Stimulated activated naive CD4-positive, alpha-beta T cell (primary cell): ENCODE measurements around the gene LRIG3.
"Not testable (repeated sequence)": the region's sequence is repeated elsewhere in the genome, so short reads cannot be mapped to it uniquely, and the experiment has no call there.

ENCODE experiments used
- DNase-seq, 6 experiments: peaks; one replicate each; lab custom pipeline; 2025; lab: John Stamatoyannopoulos, UW

The LRIG3 gene

DNA sequence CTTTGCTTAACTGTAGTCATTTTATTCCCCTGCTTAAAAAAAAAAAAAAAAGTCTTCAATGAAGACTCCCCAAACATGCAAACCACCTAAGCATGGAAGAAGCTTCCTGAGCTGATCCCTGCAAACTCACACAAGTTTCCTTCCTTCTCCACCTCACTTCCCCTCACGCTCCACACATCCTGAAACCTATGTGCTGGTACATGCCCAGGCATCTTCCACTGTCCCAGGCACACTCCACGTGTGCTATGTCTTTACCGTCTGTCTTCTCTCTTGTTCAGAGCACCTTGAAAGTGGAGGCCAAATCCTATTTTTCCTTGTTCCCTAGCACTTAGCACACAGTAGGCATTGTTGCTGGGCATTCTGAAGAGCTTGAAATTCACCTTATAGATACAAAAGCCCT lies 13.4 kb downstream of the LRIG3 start:
- DNase-seq = no peak

DNA sequence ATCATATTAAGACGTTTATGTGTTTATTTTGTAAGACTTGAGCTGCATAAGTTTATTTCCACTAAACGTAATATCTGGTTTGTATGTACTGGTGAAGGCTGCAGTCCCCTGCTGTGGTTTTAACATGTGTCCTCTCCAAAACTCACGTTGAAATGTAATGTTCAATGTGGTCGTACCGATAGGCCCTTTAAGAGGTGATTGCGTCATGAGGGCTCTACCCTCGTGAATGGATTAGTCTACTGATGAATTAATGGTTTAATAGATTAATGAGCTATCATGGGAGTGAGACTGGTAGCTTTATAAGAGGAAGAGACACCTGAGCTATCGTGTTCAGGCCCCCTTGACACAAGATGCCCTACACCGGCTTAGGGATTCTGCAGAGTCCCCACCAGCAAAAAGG lies 14.9 kb downstream of the LRIG3 start:
- no peak for DNase-seq

DNA sequence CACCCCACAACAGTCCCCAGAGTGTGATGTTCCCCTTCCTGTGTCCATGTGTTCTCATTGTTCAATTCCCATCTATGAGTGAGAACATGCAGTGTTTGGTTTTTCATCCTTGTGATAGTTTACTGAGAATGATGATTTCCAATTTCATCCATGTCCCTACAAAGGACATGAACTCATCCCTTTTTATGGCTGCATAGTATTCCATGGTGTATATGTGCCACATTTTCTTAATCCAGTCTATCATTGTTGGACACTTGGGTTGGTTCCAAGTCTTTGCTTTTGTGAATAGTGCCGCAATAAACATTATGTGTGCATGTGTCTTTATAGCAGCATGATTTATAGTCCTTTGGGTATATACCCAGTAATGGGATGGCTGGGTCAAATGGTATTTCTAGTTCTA lies 17.6 kb downstream of the LRIG3 start:
- DNase-seq = not testable (repeated sequence)

DNA sequence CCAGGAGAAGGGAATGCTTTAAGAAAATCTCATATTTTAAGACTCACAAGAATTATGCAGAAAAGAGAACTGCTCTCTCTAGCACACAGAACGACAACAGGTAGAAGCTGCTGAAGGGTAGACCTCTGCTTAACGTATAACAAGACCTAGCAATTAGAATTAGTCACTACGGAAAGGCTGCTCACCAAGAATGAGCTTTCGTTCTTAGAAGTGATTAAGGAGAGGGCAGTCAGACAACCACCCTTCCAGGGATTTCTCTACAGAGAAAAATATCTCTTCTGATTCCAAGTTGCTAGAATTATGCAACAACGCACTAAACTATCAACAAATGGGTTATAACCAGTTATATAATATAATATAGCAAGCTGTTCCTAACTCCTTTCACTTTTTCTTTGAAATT lies 18.6 kb downstream of the LRIG3 start:
- no peak for DNase-seq

DNA sequence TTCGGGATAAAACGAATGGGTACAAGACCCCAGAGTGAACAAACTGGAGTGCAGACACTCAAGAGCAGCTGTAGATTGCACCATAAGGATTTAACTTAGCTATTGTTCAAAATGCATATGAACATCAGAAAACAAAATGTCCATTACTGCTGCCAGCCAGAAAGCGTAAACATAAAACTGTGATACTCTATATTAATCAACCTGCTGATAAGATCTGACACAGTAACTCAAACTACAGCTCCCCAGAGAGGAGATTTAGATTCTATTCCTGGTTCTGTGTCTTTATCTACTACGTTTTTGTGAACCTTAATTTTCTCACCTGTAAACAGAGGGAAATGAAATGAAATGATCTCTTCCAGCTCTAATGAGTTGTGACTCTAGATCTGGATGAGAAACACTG lies 22.3 kb downstream of the LRIG3 start:
- no peak for DNase-seq

DNA sequence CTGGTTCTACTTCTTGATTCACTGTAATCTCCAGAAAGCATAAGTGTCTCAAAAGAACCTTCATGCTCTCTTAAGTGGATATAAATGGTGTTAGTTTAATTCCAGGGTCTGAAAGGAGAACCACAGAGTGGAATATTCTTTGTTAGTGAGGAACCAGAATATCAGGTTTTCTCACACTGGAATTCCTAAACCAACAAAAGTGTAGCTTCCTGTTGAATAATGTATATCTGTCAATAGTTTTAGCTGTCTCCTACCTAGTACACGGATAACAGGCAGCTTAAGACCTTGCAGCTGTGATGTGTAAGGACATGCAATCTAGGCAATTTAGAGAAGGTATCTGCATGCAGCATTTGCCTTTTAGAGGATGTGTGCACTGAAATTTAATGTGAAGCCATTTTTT lies 24.0 kb downstream of the LRIG3 start:
- DNase-seq = no peak

DNA sequence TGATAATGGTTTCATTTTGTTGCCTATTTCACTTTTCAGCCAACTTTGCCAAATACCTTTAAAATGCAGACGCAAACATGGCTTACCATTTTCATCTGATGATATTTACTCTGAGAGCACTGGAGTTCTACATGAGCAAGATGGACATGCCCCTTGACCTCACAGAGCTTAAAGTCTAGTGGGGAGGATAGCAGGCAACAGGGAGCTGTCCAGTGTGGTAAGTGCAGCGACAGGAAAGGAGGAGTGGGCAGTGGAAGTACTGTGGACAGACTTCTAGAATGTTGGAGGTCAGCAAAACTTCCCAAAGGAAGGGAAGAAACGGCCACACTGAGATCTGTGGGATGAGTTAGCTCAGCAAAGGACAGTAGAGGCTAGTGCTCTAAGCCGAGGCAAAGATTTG lies 25.3 kb downstream of the LRIG3 start:
- DNase-seq = no peak

DNA sequence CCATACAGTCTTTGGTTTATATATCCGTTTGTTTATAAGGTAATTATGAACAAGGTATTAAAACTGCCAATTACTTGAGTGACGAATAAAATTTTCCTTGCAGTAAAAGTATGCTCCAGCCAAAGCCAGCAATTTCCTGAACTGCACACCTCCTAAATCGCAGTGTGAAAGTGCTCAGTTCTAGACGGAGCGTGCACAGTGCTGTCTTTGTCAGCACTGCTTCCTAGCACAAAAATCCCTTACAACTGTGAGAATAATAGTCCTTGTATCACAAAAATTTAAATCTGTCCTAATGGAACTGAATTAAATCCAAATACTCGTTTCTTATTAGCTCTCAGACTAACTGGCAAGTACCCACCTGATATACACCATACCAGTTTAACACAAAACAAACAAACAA lies 26.3 kb downstream of the LRIG3 start:
- DNase-seq = no peak

DNA sequence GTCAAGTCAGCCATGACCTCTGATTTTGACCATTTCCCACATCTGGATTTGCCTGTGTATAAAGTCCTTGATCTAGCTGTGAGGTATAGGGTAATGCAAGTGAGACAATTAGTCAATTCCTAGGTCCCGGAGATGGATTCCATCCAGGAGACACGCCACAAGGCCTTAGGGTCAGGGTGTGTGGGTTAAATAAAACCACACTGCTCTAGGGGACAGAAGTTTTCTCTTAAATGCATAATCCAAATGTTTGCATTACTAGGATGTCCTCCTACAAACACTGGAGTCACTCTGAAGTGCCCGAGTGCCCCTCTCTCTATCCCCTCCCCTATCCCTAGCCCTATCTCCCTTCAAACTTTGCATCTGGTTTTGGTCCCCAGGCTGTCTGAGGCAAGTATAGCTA lies 26.8 kb downstream of the LRIG3 start:
- DNase-seq = no peak

DNA sequence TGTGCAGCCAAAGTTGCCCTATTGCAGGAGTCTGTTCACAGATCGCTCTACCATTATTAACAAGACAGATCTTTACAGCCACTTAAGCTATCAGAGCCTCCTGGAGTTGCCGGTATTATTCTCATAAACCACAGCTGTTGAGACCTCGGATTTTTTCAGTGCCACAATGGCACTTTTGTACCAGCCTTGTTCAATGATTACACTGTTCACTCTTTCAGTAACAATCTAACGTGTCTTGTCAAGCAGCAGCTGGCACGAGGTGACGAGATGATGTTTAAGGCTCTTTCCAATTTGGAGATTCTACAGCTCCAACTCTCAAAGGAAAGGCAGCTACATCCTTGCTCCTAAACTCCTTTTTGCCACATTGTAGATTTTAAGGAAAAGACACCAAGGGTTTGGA lies 30.7 kb downstream of the LRIG3 start:
- no peak for DNase-seq

DNA sequence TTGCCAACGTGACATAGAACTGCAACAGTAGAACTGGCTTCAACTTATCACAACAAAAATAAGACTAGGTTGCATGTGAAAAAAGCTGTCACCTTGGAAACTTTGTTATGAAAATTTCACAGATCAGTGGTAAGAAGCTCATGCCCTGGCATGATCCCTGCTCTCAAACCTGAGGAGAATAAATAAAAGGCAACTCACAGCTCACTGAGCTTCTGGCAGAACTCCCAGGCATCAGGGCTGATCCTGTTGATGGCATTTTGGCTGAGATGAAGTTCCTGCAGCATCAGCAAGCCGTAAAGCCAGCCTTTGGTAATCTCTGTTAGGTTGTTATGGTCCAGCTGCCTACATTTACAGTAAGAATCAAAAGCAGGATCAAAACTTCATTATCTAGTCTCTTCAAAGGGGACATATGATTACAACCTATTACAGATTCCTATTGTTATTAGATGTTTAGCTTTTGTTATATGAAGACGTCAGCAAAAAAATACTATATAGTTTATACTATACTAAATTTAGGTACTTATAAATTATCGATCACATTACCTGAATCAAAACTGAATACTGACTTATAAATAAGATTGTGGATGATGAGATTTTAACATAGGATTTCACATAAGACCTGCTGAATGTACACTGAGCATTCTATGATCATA lies 32.0 kb downstream of the LRIG3 start:
- no peak for DNase-seq

DNA sequence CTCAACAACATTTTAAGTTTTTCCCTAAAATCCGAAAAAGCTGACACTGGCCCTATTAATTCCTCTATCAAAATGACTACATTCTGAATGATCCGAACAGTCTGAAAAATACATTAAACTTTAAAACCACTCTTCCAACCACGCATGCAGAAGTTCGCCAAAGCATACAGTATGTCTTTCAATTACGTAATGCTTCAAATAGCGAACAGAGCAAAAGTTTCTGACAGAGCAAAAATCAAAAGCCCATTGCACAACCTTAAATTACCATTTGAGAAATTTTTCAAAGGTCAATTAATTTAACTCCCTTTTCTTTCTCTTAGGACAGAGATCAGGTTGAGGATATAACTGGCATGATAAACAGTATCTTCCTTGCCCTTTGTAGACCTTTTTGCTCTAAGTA lies 33.2 kb downstream of the LRIG3 start:
- DNase-seq = no peak

DNA sequence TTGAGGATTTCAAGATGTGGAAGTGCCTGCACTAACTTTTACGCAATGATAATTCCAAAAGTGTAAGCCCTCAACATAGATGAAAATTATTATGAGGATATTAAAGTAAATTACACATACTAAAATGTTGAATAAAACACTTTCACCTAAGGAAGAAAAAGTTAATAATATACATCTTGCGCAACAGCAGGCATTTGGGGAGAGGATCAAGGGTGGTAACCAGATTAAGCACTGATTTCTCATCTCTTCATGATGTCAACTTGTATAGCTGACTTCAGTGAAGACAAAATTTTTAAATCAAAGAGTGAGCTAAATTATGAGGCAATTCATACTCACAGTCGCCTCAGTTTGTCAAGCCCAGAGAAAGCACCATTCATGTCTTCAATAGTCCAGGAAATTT lies 33.8 kb downstream of the LRIG3 start:
- DNase-seq = no peak

DNA sequence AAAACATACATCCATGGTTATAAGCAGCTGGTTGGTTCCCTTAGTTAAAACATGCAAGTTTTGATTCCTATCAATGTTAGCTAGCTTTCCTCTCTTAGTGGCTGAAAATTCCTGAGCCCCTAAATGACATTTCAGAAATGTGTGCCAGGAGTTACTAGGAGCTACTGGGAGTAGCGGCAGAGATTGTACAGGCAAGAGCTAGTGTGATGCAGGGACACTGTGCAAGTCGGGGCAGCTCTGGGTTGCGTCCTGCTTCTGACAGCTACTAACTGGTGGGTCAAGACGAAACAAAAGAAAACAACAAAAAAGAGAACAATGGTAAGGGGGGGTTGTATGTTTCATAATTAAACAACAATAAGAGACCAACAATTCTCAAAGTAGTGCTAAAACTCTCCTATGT lies 35.4 kb downstream of the LRIG3 start:
- no peak for DNase-seq

DNA sequence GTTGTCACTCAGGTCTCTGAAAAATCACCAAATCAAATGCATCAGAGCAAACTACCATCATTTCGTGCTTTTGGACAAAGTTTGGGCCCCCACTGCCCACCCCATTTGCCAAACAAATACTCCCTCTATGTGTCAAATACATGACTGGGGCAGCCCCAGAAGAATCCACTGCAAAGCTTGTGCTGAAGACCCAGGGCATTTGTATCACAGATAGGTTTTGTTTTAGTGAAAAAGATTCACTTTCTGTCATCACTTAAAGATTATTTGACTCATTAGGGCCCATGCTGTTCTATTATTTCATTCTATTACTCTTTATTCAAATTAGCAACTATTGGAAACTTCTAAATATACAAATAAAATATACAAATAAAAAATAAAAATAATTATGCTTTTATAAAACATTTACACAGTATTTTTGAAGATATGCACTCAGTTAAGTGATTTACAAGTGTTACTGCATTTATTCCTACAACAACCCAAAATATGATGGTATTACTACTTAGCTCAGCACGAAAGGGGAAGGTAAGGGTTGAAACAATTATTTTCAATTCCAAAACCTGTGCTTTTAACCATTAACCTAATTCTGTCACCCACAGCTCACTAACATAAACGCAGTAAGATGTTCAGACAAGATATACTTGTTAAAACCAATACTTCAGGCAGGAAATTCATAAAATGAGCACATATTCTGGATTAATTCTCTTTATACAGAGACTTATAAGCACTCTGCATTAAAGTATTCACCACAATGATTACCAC lies 36.5 kb downstream of the LRIG3 start:
- peak in 1 of 6 experiments; percentile 1 for DNase-seq

DNA sequence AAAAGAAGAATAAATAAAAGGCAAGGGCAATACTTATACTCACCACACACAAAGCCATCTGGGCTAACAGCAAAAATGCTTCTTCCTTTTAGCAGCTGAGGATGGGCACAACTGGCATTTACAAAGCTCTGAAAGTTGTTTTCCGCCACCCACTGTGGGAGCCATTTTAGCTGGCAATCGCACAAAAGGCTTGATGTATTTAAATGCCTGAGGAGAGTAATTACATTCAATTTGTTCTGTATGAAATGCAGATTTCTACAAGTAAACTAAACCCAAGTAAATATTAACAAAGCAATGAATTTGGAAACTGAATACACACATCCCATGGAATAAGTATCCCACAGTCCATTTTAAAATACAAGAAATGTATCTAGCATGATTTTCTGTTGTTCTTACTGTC lies 37.5 kb downstream of the LRIG3 start:
- no peak for DNase-seq

DNA sequence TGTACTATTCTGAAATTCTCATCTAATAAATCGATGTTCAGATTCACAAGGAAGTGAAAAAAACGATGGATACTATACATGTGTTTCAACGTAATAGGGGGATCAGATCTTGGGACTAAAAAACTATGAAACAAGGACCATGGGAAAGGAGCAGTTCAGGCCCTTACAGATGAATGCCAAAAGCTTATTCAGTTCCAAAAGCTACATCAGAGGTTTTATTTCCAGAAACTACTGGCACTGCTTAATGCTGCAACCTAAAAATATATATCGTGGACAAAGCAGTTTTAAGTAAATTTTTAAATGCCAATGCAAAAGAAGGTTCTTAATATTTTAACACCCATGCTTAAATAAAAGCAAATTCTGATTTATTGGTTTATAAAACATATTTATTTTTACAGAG lies 38.5 kb downstream of the LRIG3 start:
- DNase-seq = no peak

DNA sequence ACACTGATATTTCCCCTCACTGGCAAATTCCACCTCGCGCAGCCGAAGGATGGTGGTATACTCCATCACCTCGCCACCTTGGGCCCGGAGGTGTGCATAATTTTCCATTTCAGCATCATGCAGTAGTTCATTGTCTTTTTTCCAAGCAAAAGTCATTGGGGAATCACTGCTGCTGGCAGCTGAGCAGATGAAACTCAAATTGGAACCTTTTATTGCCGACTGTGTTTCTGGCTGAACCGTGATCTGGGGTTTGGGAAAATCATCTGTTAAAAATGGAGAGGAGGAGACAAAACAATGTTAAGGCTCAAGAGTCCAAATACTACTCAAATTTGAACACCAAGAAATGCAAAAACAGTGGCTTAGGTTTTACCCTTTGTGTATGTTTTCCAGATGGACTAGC lies 39.7 kb downstream of the LRIG3 start:
- DNase-seq = no peak

DNA sequence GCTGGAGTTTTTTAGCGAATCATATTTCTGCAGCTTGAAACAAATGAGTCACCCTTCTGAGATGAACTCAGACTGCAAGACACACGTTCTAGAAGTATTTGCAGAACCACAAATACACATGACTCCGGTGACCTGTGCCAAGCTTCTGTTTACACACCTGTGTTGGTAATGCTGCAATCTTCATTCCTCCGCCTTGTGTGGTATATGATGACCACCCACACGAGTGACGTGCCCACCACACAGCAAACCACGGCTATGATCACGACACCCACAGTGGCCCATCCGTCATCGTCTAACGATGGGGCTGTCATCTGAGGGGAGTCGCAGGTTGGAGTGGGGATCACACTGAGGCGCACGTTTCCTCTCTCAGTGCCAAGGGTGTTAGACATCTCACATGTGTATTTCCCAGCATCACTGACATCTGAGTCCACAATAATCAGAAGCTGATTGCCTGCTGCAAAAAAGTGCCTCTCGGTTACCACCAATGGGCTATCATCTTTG lies 43.0 kb downstream of the LRIG3 start:
- DNase-seq = no peak

DNA sequence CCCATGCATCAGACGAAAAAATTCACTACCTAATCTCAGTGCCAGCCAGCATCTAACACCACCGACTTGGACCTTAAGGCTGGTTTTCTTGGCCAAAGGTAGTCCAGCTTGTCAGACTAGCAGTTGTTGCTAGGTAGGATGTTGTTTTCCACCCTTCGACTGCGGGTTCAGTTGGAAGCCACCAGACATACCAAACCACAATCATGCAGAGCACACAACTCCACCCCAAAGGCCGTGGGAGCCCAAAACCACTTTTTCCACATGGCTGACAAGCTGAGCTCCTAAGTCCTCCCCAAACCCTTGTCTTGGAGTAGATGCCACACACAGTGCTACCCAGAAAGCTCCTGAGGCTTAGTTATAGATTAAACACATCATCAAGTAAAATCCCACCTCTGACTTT lies 46.8 kb downstream of the LRIG3 start:
- no peak for DNase-seq

DNA sequence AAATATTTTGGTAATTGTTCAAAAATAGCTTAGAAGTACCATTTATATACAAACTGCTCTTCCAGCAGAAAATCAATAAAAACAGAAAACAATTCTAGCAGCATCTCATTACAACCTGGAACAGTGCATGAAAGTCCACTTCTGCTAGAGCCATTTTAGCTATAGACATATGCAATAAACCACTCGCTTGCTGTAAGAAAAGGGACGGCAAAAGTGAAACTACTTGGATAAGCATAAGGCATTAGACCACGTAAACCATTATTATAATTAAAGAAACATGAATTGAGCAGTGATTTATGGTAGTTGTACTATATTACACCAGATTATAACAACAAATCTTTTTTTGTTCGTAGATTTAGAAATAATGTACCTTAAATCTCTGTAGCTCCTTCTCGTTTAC lies 48.7 kb downstream of the LRIG3 start:
- no peak for DNase-seq

DNA sequence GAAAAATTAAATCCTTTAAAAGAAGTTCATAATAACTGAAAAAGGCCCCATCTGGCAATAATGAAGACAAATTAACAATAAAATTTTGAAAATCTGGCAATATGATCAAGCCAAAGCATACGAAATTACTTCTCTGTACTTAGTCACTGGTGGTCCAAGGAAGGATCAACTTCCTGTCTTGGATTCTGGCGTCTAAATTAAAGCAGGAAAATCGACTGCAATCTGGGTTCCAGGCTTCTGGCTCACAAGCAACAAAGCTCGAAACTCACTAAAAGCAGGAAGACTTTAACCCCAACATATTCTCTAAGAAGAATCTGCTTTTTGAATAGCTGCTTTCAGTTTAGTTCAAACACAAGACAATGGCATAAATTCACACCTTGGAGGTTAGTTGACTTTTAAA lies 49.7 kb downstream of the LRIG3 start:
- no peak for DNase-seq

DNA sequence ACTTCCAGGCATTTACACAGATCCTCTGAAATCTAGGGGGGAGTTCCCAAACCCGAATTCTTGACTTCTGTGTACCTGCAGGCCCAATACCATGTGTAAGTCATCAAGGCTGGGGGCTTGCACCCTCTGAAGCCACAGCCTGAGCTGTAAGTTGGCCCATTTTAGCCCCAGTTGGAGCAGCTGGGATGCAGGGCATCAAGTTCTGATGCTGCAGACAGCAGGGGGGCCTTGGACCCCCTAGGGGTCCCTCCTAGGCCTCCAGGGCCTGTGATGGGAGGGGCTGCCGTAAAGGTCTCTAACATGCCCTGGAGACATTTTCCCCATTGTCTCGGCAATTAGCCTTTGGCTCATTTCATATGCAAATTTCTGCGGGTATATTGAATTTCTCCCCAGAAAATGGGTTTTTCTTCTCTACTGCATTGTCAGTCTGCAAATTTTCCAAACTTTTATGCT lies 59.5 kb downstream of the LRIG3 start:
- DNase-seq = no peak
